ENCODE results near the gene UBLCP1. TPM values are rescaled to one million over a fixed set of nuclear protein-coding genes. Genes with fewer than 3 reads are reported as not detected.
"Not testable (repeated sequence)": the region's sequence is repeated elsewhere in the genome, so short reads cannot be mapped to it uniquely, and the experiment has no call there.

UBLCP1 gene
- total and polyA plus RNA-seq, 2 of the 8 experiments (the other 6 are each of a cell fraction or from before 2014, with no cell fraction given), result 13.0 to 40.9 TPM

GRCh38 chr5:159266764-159267163 is 3.7 kb downstream of the UBLCP1 start:
- H3K14ac ChIP-seq (ENCODE audit: insufficient read length); H2BK20ac ChIP-seq (ENCODE audit: low read length); H3K27ac ChIP-seq (ENCODE audit: low read depth, low read length); POLR2A ChIA-PET (ENCODE audit: partially characterized antibody); H3K9ac ChIP-seq (replicated peaks in 1 of 4; ENCODE audit: extremely low read depth in 1 of 4, low read depth in 3 of 4, low read length in 3 of 4); H3K4me2 ChIP-seq (ENCODE audit: insufficient read depth in 1 of 2, low read depth in 2 of 2, low read length in 2 of 2); H3K56ac ChIP-seq (replicated peaks; ENCODE audit: insufficient read length, low read depth, low read length); H2AK5ac ChIP-seq (ENCODE audit: low read depth, low read length); H2BK120ac ChIP-seq (replicated peaks; ENCODE audit: low read depth, low read length); H3K23ac ChIP-seq (ENCODE audit: insufficient read length); H2BK12ac ChIP-seq (ENCODE audit: low read depth, low read length); H2AFZ ChIP-seq (ENCODE audit: low read length); H4K20me1 ChIP-seq (replicated peaks in 1 of 2; ENCODE audit: control insufficient read depth in 1 of 2, insufficient read depth in 2 of 2, low read length in 2 of 2); H2BK15ac ChIP-seq (ENCODE audit: low read length); H2BK5ac ChIP-seq (ENCODE audit: low read depth, low read length); H3K4me1 ChIP-seq (replicated peaks in 1 of 4; ENCODE audit: control insufficient read depth in 3 of 4, insufficient read depth in 4 of 4, low read length in 3 of 4); H4K91ac ChIP-seq (replicated peaks; ENCODE audit: insufficient read length, low read length); H3K18ac ChIP-seq (ENCODE audit: extremely low read depth, low read length); H4K8ac ChIP-seq (ENCODE audit: extremely low read depth, insufficient read depth, low read length); H3K79me1 ChIP-seq (ENCODE audit: low read depth, low read length); H3K4ac ChIP-seq (replicated peaks; ENCODE audit: insufficient read length, low read depth, low read length); H3K4me3 ChIP-seq (ENCODE audit: extremely low read depth in 1 of 4, insufficient read depth in 2 of 4, low read depth in 3 of 4, low read length in 4 of 4); H3K9me3 ChIP-seq (ENCODE audit: insufficient read depth in 2 of 2, low read depth in 1 of 2, low read length in 1 of 2); FAIRE-seq; H3K27me3 ChIP-seq (replicated peaks in 1 of 4; ENCODE audit: control insufficient read depth in 3 of 4, extremely low read depth in 1 of 4, insufficient read depth in 3 of 4, low read length in 3 of 4); DNase-seq (ENCODE audit: low read depth in 1 of 2, low spot score in 2 of 2); H3K23me2 ChIP-seq (ENCODE audit: low read depth, low read length); H4K5ac ChIP-seq (ENCODE audit: insufficient read length, low read depth, low read length): not testable (repeated sequence)
- peaks cover 0 to 28% of the 10 kb centered on the region in 2 experiments; a peak in 2 of 4 replicates for H3K79me2 ChIP-seq (ENCODE audit: control insufficient read depth in 1 of 2, insufficient read depth in 2 of 2, low read length in 2 of 2)
- CTCF ChIA-PET (ENCODE audit: partially characterized antibody), result interaction anchor here (0.6 kb wide), 1 partner anchor 110 kb away, joined by 3 read pairs; no protein-coding TSS in a partner anchor
- 81% methylated on average over 2 of the region's 2 CpGs; no CpG with 5 or more reads in 1 of the 2 experiments for WGBS, 2 experiments (ENCODE audit: extremely low coverage in 1 of 2, insufficient coverage in 1 of 2, insufficient read length in 1 of 2, insufficient replicate concordance in 2 of 2, low coverage in 1 of 2, low lambda C conversion rate in 2 of 2, missing lambda C conversion rate in 1 of 2)
- H3K36me3 ChIP-seq (ENCODE audit: control insufficient read depth in 2 of 4, insufficient read depth in 4 of 4, low read length in 3 of 4), result peaks cover 0 to 30% (median 5%) of the 10 kb centered on the region in 4 experiments; a peak in 3 of 8 replicates

Measured in H1 (cell line).